SK-MEL-5 (cell line): ENCODE results near the gene VPS8. TPM values are rescaled to one million over a fixed set of nuclear protein-coding genes. Genes with fewer than 3 reads are reported as not detected.
"Not testable (repeated sequence)": the region's sequence is repeated elsewhere in the genome, so short reads cannot be mapped to it uniquely, and the experiment has no call there.

Experiments
- DNase-seq: peaks from one replicate; pipeline ENCODE4 v3.0.0-alpha.2; 2016; ENCODE audit warnings: low read depth, low spot score
- in situ Hi-C: cut with HindIII; loops from 2 replicates; pipeline ENCODE4 v1.10.0; 2016; ENCODE audit warnings: low sequenced_read_pairs, high pct_unique_total_duplicates, low pct_unique_long_range_greater_than_20kb
- total RNA-seq: library from RNA; depleted of rRNA; stranded (reverse); fragments of >200 nt; shearing (Covaris generic); gene quantifications from 2 replicates; pipeline ENCODE4 v1.2.3, GENCODE V29; 2014

VPS8 gene
- total RNA-seq, 1 experiment from 2014 or later: 51.5 TPM

DNA sequence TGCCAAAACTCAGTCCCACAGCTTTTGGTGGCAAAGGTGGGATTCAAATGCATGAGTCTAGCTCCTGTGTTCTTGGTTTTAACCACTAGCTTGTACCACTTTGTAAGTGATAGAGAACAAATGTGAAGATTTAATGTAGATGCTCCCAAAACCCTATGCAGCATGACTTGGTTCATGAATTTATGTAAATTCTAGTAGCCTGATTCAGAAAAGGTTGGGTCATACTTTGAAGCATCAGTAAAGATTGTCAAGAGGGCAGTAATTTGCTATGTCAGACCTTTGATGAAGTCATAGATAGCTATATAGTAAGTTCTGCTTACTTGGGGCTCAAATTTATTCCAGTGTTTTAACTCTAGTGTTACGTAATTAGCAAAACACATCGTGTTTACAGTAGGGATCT is 75.6 kb downstream of the VPS8 start:
- DNase-seq: no peak
- in situ Hi-C loops: no loop called here

DNA sequence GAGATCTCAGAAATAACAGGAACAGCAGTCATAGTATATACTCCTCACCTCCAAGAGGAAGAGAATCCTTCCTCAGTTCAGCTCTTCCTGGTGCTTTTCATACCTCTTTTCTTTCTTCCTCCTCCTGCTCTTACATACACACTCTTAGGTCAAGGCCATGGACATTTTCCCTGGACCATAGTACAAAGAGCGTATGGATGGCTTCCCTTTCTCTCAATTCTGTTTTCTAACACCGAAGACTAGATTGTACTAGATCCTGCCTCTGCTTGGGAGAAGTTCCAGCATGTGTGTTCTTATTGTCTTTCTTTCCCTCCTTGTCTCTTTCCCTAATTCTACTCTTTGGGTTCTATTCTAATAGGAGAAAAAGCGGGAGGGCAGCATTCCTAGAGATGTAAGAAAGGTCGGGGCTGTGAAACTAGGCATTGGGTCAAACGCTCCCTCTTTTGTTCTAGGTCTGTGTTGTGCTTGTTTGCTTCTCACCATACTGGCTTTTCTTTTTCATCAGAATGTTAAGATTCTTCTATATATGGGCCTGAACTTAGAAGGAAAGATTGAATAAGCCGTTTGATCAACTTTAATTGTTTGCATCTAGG is 77.4 kb downstream of the VPS8 start:
- in situ Hi-C loops: no loop called here
- no peak for DNase-seq

DNA sequence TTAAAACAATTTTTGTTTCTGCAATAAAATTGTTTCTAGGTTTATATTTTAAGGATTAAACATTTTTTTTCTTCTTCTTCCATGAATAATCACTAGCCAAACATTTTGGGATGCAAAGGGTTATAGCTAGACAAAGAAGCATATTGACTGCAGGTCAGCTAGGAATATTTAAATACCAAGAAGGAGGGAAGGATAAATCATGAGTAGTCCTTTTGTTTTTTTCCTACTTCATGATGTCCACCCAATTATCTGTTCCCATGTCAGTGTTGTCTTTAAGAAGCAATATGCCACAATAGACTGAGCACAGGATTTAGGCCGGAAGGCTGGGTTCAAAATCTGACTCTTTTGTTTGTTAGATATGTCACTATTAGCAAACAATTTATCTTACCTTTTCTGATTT is 82.1 kb downstream of the VPS8 start:
- peak; percentile 82 for DNase-seq
- in situ Hi-C loops: no loop called here

DNA sequence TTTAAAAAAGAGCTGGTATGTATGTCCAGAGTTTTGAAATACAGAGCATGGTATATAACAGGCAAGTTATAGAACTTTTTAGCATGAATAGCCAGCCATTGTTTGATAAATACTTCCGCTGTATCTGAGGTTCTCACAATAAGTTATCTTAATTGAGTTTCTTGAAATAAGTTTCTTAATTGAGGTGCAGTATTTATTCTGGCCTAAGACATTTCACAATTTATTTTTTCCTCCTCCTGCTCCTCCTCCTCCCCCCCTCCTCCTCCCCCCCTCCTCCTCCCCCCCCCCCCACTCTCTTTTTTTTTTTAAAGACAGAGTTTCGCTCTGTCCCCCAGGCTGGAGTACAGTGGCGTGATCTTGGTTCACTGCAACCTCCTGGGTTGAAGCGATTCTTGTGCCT is 83.4 kb downstream of the VPS8 start:
- in situ Hi-C loops: no loop called here

DNA sequence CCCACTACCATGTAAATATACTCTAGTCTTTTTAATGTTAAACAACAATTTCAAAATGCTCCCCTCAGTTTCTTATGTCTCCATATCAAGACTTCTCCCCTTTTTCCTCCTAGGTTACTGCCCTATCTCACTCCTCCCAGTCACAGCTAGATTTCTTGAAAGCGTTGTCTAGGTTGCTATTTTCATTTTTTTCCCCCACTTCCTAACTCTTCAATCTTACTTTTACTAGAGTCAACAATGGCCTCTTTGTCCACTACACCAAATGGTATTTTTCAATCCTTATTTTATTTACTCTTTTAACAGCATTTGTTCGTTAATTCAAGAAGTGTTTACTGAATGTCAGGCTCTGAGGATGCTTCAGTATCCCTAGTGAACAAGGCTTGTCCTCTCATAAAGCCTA is 84.4 kb downstream of the VPS8 start:
- peak; percentile 19 for DNase-seq
- in situ Hi-C loops: no loop called here

More for the DNA sequence above, 83.4 kb downstream of the VPS8 start:
- no peak for DNase-seq

DNA sequence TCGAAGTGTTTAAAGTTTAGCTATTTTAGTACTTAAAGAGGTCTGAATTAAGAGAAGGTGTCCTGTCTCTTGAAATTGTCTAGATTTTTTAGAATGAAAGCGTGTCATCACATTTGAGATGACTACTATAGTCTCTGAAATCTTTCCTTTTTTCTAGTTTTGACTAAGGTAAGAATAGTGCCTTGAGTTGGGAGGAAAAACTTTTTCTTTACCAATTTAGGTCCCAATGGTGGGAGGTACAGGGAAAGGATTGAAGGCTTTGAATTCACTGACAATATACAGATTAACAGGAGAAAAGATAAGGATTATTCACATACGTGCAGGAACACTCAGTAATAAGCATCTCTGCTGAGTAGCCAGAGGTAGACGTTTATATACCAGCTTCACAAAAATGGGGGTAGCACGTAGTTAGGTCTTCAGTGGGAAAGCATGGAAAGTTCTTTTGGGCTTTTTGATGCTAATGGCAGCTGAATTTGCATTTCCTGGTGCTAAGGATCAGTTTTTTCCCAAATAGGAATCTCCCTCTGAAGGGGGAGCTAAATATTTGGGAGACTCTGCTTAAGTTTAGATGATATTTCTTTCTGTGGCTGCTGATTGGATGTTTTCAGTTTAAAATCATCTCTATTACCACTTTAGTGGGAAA is 88.1 kb downstream of the VPS8 start:
- in situ Hi-C loops: no loop called here
- DNase-seq: no peak

DNA sequence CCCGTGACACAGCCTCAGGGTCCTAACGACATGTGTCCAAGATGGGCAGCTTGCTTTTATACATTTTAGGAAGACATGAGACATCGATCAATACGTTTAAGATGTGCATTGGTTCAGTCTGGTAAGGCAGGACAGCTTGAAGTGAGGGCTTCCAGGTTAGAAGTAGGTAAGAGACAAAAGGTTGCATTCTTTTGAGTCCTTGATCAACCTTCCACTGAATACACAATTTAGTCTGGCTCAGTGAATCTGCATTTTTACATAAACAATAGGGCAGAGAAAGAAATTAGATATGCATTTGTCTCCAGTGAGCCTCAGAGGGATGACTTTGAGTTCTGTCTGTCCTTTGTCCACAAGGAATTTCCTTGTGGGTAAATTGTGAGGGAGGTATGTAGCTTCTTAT is 95.1 kb downstream of the VPS8 start:
- DNase-seq, in situ Hi-C loops: not testable (repeated sequence)

DNA sequence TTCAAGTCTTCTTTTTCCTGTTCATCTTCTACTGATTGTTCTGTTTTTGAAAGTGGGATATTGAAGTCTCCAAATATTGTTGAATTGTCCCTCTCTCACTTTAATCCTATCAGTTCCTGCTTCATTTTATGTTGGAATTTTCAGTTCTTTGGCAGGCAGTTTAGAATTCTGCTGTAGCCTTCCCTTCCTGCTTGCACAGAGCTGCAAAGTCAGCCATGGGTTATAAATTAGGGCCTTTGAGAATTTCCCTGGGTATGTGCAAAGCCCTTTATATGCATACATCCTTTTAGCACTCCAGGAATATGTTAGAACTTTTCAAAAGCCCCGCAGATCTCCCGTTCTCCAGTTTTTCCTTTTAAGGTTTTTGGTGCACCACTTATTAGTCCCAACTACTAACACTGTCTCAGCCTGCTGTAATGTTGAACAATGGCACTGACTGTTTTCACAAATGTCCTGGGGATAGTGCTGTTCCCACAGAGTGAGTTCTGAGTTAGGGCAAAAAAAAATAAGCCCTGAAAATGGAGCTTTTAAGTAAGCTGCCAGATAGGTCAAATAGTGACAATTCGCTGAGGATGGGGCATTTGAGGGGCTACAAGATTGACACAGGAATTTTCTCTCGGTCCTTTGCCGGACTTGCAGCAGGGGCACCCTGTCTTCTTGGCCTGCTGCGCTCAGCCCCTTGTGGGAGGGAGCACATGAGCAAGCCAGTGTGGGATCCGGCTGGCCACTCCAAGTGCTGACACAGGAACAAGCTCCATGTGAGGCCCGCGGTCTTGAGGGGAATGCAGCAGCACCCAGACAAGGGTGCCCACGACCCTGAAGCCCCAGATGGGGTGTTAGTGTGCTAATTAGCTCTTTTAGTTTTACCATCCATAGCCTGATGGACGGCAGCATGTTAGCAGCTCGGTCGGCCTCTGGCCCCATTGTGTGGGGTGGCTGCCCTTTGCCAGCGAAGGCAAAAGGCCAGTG is 96.0 kb downstream of the VPS8 start:
- in situ Hi-C loops: no loop called here
- peak; percentile 88 for DNase-seq

DNA sequence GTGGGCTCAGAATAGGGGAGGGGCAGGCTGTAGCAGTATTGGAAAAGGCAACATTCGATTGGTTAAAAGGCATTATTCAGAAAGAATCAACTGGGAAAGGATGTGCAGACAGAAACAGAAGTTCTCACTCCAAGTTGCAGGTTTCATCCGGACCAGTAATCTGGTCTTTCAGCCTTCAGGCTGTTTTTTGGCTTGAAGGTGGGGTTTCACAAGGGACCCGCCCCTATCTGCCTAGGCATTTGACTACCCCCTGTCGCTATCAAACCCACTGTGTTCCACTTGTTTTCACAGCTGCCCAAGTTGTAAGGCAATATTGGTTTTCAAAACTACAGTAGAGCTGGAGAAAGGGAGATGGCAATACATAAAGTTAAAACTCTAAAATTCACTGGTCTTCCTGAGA is 96.9 kb downstream of the VPS8 start:
- peak; percentile 49 for DNase-seq
- in situ Hi-C loops: no loop called here

DNA sequence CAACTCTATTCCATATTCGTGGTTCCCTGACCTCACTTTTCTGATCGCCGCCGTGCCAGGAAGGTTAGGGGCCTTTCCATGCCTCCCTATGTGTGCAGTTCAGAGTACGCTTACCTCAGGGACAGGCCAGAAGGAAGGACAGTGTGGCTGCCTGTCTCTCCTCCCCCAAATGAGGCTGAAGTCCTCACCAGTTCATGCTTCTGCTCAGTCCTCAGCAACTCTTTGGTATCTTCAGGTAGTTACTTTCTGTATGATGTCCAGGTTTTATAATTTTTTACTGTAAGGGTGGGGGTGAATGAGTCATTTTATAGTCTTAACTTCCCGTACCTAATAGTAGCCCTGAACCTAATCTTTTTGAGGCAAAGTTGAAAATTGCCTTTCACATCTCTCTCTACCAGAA is 98.7 kb downstream of the VPS8 start:
- in situ Hi-C loops: no loop called here
- no peak for DNase-seq

DNA sequence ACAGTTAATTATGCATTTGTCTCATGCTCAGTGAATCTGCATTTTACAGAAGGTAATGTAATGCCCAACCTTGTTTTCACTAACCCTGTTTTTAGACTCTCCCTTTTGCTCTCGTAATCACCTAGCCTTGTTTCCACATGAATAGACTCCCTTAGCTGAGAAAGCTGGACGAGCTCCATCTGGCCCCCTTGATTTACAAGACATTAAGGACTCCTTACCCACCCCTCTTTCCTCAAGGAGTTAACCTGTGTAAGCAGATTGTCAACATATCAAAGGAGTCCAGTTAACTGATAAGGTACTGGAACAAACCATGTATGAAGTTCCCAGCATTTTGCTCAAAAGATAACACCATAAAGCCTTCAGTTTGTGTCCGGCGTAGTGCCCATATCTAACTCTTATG is 99.6 kb downstream of the VPS8 start:
- in situ Hi-C loops: no loop called here
- DNase-seq: no peak

DNA sequence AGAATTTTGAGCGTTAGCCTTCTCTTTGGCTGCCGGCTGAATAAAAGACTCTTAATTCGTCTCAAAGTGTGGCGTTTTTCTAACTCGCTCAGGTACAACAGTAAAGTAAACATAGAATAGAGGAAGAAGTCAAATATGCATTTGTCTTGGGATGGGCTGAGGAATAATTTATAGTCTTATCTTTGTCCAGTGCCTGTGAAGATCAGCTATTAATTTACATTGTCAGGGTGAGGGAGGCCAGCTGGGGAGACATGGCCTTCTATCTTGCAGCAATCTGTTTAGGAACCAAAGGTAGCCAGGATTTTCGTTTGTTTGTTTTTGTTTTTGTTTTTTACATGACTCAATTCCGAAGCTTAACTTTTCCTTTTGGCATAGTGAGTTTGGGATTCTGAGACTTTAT is 100.2 kb downstream of the VPS8 start:
- in situ Hi-C loops: no loop called here
- DNase-seq: no peak

DNA sequence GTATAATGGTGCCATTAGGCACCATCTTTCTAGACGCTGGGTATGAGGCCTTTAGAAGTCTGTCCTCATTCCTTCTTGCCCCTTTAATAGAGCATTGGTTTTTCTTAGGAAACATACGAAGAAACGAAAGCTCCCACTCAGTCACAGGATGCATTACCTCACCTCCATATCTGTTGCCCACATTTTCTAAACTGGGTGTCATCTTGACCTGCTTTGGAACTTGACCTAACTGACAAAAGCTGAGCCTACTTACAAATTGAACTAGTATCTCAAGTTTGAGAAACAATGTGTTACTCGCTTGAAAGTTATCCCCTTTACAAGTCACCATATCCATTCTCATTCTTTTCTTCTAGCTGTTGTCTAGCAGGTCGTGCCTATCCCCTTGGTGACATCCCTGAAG is 102.7 kb downstream of the VPS8 start:
- DNase-seq: no peak
- in situ Hi-C loops: no loop called here

DNA sequence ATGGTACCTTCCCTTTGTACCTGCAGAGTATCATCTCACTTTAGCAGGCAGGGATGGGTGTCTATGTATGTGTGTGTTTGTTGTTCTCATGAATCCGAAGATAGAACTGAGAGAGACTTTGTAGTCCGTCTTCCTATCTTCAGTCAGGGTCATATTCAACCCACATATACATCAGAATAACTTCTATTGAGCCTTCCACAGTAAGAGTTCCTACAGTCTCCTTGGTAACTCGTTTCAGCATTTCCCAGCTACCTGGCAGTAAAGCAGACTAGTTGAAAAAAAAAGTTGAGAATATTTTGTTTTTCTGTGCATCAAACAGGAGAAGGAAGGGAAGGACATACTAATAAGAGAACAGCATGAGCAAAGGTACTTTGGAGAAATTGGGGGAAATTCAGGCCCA is 106.8 kb downstream of the VPS8 start:
- in situ Hi-C loops: no loop called here
- DNase-seq: peak; percentile 20

DNA sequence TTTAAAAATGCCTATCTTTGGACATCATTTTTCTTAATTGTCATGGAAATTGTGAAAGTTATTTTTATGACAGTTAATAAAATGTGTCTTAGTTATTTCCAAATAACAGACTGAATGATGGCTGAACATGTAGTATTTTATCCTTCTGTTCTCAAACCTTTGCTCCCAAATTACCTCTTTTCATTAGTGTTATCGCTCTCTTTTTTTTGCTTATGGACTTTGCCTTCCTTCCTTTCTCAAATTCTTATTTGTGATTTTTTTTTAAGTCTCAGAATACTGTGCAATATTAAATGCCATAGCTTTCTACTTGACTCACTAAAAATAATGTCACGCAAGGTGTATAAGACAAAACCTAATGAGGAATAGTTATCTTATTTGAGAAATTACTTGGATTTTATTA is 107.7 kb downstream of the VPS8 start:
- in situ Hi-C loops: no loop called here
- no peak for DNase-seq

DNA sequence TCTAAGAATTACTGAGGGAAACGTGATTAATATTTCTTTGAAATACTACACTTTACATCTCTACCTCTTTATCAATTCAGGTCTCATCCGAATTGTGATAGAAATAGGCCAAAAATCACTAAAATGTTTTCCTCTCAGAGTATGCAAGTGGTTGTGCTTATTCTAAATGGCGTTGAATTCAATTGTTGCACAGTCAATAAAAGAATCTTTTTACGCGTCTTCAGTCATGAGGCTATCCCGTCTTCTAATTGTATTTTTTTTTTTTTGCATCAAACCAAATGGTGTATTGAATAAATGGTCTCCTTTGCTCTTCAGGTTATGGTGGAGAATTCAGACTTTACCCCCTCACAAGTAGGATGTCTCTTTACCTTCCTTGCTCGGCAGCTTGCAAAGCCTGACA is 112.6 kb downstream of the VPS8 start:
- in situ Hi-C loops: no loop called here
- DNase-seq: no peak

DNA sequence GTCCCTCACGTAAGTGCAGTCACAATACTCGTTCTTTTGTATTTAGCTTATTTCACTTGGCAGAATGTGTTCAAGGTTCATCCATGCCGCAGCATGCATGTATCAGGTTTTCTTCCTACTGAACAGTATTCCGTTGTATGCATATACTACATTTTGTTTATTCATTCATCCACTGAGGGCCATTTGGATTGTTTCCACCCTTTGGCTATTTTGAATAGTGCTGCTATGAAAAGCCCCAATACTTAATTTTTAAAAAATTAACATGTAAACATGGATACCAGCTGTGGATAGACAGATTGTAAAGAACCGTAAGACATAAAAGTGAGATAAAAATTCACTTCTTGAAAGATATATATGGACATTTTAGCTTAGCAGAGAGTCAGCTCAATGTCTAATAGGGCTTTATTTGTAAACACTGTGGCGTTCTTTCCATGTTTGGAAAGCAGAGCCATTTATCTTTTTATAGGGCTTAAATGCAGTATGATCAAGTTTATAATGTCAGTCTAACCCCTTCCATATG is 115.9 kb downstream of the VPS8 start:
- in situ Hi-C loops: no loop called here
- DNase-seq: no peak

DNA sequence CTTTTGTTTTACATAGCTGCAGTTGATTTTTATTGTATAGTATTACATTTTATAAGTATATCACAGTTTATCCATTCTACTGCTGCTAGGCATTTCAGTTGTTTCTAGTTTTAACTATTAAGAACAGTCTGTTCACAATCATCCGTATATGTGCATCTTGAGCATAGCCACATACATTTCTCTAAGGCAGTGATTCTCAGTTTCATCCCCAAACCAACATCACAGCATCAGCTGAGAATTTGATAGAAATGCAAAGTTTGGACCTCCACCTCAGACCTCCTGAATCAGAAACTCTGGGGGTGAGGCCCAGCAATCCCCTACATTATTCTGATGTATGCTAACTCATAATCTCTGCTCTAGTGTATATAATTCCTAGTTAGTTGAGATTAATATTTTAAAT is 120.8 kb downstream of the VPS8 start:
- in situ Hi-C loops: no loop called here
- no peak for DNase-seq
